Osteoblast (primary cell): Measurements from ENCODE around the gene RNASE13. TPM values are rescaled to one million over a fixed set of nuclear protein-coding genes. Genes with fewer than 3 reads are reported as not detected.

ENCODE experiments used
- DNase-seq: peaks from one replicate; pipeline ENCODE4 v3.0.0; 2011; ENCODE audit warnings: low spot score, mixed read lengths; ENCODE audit not compliant: insufficient read length; ENCODE audit errors: missing footprints
- H2AFZ ChIP-seq: 2 replicates; pipeline ENCODE4 v1.6.0; 2011; ENCODE audit warnings: mild to moderate bottlenecking, low read length
- H3K27ac ChIP-seq: 2 replicates; pipeline ENCODE4 v1.5.1; 2011; ENCODE audit warnings: mild to moderate bottlenecking, low read depth, low read length, moderate library complexity
- H3K27me3 ChIP-seq: 2 replicates; pipeline ENCODE4 v1.6.0; 2012; ENCODE audit warnings: mild to moderate bottlenecking, control low read depth, inconsistent platforms, low read length, moderate library complexity; ENCODE audit not compliant: insufficient read depth
- H3K36me3 ChIP-seq: 2 replicates; pipeline ENCODE4 v1.5.1; 2011; ENCODE audit warnings: mild to moderate bottlenecking, low read length, control low read depth, moderate library complexity; ENCODE audit not compliant: insufficient read depth
- H3K4me1 ChIP-seq: 2 replicates; pipeline ENCODE4 v1.5.1; 2011; ENCODE audit warnings: mild to moderate bottlenecking, low read length, control low read depth, moderate library complexity; ENCODE audit not compliant: insufficient read depth
- H3K4me2 ChIP-seq: 2 replicates; pipeline ENCODE4 v1.6.0; 2011; ENCODE audit warnings: mild to moderate bottlenecking, low read length; ENCODE audit not compliant: insufficient read depth
- H3K4me3 ChIP-seq: fragments of 200-600 bp; sonication (generic); 3 replicates; pipeline ENCODE4 v1.5.1; 2012; ENCODE audit warnings: mild to moderate bottlenecking, low read length, inconsistent platforms; ENCODE audit not compliant: insufficient read depth
- H3K79me2 ChIP-seq: 2 replicates; pipeline ENCODE4 v1.6.0; 2012; ENCODE audit warnings: mild to moderate bottlenecking, low read length, control low read depth, inconsistent platforms; ENCODE audit not compliant: insufficient read depth
- H3K9me3 ChIP-seq: 2 replicates; pipeline ENCODE4 v1.5.1; 2011; ENCODE audit warnings: low read depth, low read length, control low read depth
- H4K20me1 ChIP-seq: 2 replicates; pipeline ENCODE4 v1.6.0; 2012; ENCODE audit warnings: mild to moderate bottlenecking, low read length, control low read depth; ENCODE audit not compliant: insufficient read depth
- total RNA-seq: library from RNA; depleted of rRNA; stranded (reverse); fragments of >200 nt; gene quantifications from 2 replicates; pipeline ENCODE4 v1.2.3, GENCODE V29; 2012
- TF ChIP-seq, protein P1 (sequence below): IDR thresholded peaks from 2 replicates; pipeline ENCODE4 v1.5.1; 2011; ENCODE audit warnings: mild to moderate bottlenecking, low read depth, low read length, moderate library complexity; ENCODE audit errors: extremely low read depth

The RNASE13 gene
- total RNA-seq, 1 donor, result not detected

DNA sequence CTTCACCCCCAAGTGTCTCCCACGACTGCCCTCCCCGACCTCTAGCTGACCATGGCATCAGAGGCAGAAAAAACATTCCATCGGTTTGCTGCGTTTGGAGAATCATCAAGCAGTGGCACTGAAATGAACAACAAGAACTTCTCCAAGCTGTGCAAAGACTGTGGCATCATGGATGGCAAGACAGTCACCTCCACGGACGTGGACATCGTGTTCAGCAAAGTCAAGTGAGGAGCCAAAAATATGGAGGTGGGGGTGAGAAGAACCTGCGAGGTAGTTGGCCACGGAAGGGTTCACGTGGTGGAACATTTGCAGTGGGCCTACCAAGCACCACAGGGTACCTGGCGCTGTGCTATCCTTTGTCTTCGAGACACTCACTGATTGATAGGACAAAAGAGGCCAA lies 4.1 kb downstream of the RNASE13 start:
- no peaks in the 10 kb centered on the region for H3K79me2 ChIP-seq
- TF ChIP-seq, protein P1, sequence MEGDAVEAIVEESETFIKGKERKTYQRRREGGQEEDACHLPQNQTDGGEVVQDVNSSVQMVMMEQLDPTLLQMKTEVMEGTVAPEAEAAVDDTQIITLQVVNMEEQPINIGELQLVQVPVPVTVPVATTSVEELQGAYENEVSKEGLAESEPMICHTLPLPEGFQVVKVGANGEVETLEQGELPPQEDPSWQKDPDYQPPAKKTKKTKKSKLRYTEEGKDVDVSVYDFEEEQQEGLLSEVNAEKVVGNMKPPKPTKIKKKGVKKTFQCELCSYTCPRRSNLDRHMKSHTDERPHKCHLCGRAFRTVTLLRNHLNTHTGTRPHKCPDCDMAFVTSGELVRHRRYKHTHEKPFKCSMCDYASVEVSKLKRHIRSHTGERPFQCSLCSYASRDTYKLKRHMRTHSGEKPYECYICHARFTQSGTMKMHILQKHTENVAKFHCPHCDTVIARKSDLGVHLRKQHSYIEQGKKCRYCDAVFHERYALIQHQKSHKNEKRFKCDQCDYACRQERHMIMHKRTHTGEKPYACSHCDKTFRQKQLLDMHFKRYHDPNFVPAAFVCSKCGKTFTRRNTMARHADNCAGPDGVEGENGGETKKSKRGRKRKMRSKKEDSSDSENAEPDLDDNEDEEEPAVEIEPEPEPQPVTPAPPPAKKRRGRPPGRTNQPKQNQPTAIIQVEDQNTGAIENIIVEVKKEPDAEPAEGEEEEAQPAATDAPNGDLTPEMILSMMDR, result no peak
- H3K36me3 ChIP-seq, result no peaks in the 10 kb centered on the region
- H3K4me2 ChIP-seq, result no peak overlapping the region
- DNase-seq, result peak; percentile 62
- no peaks in the 10 kb centered on the region for H3K4me1 ChIP-seq
- no peaks in the 10 kb centered on the region for H3K9me3 ChIP-seq
- H4K20me1 ChIP-seq, result no peaks in the 10 kb centered on the region
- no peak overlapping the region for H3K4me3 ChIP-seq
- H2AFZ ChIP-seq, result no peak overlapping the region
- H3K27ac ChIP-seq, result no peak overlapping the region
- peaks cover 59% of the 10 kb centered on the region for H3K27me3 ChIP-seq

DNA sequence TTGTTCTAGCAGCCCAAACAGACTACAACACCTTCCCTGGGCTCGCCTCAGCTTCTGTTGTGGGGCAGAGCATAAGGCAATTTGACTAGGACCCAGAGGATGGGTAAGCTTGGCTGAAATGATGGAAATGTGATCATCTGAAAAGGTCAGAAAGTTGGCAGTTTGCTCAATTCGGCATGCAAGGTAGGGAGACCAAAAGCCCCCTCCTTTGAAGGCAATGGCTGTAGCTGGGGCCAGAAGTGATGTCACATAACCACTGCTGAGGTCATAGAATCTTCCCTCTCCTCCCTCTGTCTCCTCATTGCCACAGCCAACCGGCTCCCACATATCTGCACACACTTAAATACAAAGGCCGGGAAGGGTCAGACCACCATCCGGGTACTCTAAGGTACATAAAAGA lies 4.7 kb downstream of the RNASE13 start, which contains the start of gene TPPP2:
Gene TPPP2 (plus strand): TSS at position 301 of the 400 bp plus-strand sequence. CDS start 365 bp downstream, outside the sequence.
- Histone ChIP-seq H3K27me3 (peaks cover 57% of the 10 kb centered on the region), H3K79me2 (no peaks in the 10 kb centered on the region), H3K27ac (no peak within 1 kb of the TSS), H3K4me1 (no peaks in the 10 kb centered on the region), H4K20me1 (no peaks in the 10 kb centered on the region), H3K36me3 (no peaks in the 10 kb centered on the region), H3K4me2 (no peak within 1 kb of the TSS), H3K4me3 (no peak within 1 kb of the TSS), H3K9me3 (no peaks in the 10 kb centered on the region), H2AFZ (no peak within 1 kb of the TSS)
- TF ChIP-seq, protein P1, result no peak
- no peak for DNase-seq

DNA sequence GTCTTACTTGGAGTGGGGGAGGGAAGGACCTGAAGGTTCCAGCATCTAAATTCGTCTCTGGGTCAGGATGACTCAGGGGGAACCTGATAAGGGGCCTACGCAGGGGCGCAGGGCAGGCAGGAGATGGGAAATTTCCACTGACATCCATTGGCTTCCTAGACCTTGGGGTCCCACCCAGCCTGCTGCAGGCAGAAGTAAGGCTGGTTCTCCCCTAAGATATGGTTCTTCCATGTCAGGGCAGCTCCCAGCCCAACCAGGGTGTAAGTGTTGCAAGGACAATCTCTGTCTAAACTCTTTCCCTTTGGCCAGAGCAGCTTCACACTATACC lies 7.7 kb downstream of the RNASE13 start:
- Histone ChIP-seq H4K20me1 (no peaks in the 10 kb centered on the region), H3K27ac (no peak overlapping the region), H3K79me2 (no peaks in the 10 kb centered on the region), H3K4me2 (no peak overlapping the region), H3K4me1 (no peaks in the 10 kb centered on the region), H3K9me3 (no peaks in the 10 kb centered on the region), H3K4me3 (no peak overlapping the region), H3K27me3 (peaks cover 61% of the 10 kb centered on the region), H2AFZ (no peak overlapping the region), H3K36me3 (no peaks in the 10 kb centered on the region)
- DNase-seq, result peak; percentile 37
- TF ChIP-seq, protein P1, result no peak

DNA sequence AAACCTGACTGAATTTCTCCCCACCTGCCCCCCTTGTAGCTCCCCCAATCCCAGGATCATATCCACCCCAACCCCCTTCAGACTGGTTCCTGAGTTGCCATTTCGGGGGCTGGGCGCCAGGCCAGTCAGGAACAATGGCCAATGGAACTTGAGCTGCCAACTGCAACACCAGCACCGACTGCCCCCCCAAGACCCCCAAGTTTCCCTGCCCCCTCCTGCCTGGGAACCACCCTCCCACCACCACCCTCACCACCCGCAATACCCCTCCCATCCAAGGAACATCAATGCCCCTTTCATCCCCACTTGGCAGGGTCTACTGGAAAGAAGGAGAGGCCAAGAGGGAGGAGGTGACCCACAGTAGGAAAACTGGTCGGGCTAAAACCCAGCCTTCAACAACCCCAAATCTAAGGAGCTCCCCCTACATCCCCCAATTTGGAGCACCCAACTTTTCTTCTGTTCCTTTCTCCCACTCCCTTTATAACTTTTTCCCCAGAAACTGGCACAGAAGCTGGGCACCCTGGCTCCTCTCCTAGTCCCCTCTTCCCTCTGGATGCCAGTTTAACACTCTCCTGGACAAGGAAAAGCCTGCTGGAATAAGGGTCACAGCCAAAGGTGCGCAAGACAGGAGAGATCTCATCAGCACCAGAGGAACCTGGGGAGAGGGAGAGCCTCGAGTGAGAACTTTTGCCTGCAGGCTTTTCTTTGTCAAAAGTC lies 8.2 kb downstream of the RNASE13 start:
- no peak overlapping the region for H3K4me2 ChIP-seq
- H3K79me2 ChIP-seq, result no peaks in the 10 kb centered on the region
- no peak overlapping the region for H3K27ac ChIP-seq

More for the DNA sequence above, 8.2 kb downstream of the RNASE13 start:
- Histone ChIP-seq H4K20me1 (no peaks in the 10 kb centered on the region), H3K36me3 (no peaks in the 10 kb centered on the region), H3K27me3 (peaks cover 61% of the 10 kb centered on the region), H3K4me1 (no peaks in the 10 kb centered on the region), H2AFZ (no peak overlapping the region), H3K9me3 (no peaks in the 10 kb centered on the region), H3K4me3 (no peak overlapping the region)
- peak; percentile 76 for DNase-seq
- TF ChIP-seq, protein P1, result no peak
